ENCODE measurements around the gene CACNG4. TPM values are rescaled to one million over a fixed set of nuclear protein-coding genes. Genes with fewer than 3 reads are reported as not detected.

CACNG4 gene
- polyA plus RNA-seq, 2 of the 4 experiments (the other 2 are of a cell fraction) = 6.2 to 10.2 TPM

- POLR2A ChIA-PET = no interaction called here
- ATAC-seq = no peak
- Histone ChIP-seq H3K4me2 (no peak overlapping the region), H3K27ac (no peak overlapping the region), H3K9me3 (no peaks in the 10 kb centered on the region), H3K4me3 (no peak overlapping the region), H3K4me1 (peaks cover 15% of the 10 kb centered on the region)
- FAIRE-seq = no peak
- DNase-seq (ENCODE audit: low read depth in 1 of 2, low spot score in 1 of 2) = no peak
- CTCF ChIA-PET = interaction anchor here (1.2 to 1.4 kb wide), 2 partner anchors 10 to 35 kb away, joined by 3 to 4 read pairs; no protein-coding TSS in a partner anchor
- TF ChIP-seq, protein P1, sequence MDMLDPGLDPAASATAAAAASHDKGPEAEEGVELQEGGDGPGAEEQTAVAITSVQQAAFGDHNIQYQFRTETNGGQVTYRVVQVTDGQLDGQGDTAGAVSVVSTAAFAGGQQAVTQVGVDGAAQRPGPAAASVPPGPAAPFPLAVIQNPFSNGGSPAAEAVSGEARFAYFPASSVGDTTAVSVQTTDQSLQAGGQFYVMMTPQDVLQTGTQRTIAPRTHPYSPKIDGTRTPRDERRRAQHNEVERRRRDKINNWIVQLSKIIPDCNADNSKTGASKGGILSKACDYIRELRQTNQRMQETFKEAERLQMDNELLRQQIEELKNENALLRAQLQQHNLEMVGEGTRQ (IDR thresholded peaks at IDR 0.05) = no peak
- TF ChIP-seq ZFP36 (IDR thresholded peaks at IDR 0.05; ENCODE audit: borderline replicate concordance, partially characterized antibody) = peak; percentile 15
- 83% methylated on average over 8 of the region's 8 CpGs for WGBS (ENCODE audit: missing lambda C conversion rate)
These were observed 7.2 kb upstream of the CACNG4 start for GRCh38 chr17:66957343-66957742.

DNA sequence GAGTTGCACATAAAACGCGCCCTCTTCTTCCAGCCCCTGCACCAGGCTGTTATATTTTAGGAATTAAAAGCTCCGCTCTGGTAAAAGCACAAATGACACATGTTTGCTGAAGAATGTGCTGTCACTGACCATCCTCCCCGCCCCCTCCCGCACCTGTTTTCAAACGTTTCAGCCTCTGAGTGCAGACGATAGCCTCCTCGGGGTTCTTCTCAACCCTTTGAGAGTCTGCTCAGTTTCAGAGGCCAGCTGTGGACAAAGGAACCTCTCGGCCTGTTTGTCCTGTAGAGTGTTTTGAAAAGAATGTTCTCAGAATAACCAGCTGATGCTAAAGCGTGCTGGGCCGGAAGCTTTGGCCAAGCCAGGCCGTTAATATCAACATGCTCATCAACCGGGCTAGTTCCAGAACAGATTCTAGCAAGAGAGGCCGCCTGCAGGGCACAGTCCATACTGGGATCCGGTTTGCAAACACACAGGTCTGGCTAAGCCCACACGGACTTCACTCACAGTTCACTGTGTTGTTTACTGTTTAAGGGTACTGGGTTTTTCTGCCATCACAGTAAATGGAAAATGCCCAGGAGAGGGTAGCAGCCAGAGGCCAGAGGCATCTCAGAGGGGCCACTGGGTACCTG is 6.4 kb upstream of the CACNG4 start:
- POLR2A ChIA-PET = no interaction called here
- 0 out of 6 replicates have a peak, but pooled peaks of 1 of the 2 experiments have one; percentile 15 for ATAC-seq

DNA sequence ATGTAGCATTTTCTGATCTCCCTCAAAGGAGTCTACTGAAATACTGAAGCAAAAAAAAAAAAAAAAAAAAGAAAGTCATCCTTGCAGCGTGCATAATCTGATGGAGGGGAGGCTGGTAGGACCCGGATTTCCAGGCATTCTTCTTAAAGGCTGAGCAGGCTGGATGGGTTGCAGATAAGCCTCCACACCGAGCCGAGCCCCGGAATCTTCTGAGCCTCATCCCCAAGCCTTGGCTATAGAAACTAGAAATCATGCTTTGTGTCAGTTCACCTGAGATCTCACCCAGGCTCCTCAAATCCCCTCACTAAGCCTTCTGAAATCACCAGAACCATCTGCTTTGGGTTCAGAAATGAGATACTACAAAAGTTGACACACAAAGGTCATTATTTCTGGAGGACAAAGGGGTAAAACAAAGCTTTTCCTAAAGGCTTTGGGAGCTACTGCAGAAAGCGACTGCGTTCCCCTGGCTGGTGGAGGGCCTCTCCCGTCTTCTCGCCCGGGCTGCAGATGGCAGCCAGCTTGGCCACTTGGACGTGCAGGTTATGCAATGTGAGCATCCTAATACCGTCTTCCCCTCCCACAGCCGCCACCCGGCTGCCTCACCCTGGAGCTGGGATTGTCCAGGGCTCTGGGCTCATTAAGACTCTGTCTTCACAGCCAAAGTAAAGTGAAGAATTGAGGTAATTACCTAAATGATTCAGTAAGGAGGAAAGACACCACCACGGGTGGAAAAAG is 4.7 kb upstream of the CACNG4 start:
- 70% methylated on average over 15 of the region's 15 CpGs for WGBS (ENCODE audit: missing lambda C conversion rate)
- H3K4me2 ChIP-seq = no peak overlapping the region
- no peak overlapping the region for H3K27ac ChIP-seq
- no peak for TF ChIP-seq HOXB5 (CRISPR knock-in tag; IDR thresholded peaks at IDR 0.05)
- TF ChIP-seq ELK1 (IDR thresholded peaks at IDR 0.05; ENCODE audit: low read depth, low read length) = no peak
- no peak for TF ChIP-seq HEYL (CRISPR knock-in tag; IDR thresholded peaks at IDR 0.05)
- no peak for TF ChIP-seq EHF (CRISPR knock-in tag; IDR thresholded peaks at IDR 0.05)
- FAIRE-seq = no peak
- DNase-seq (ENCODE audit: low read depth in 1 of 2, low spot score in 1 of 2) = no peak
- POLR2A ChIA-PET = no interaction called here
- no peaks in the 10 kb centered on the region for H3K9me3 ChIP-seq
- CTCF ChIA-PET = interaction anchor here (0.7 to 1.7 kb wide), 7 partner anchors 7 to 46 kb away, joined by 3 to 5 read pairs (median 4); no protein-coding TSS in a partner anchor
- no peaks in the 10 kb centered on the region for H3K4me1 ChIP-seq
- ATAC-seq = no peak
- no peak overlapping the region for H3K4me3 ChIP-seq

More for the DNA sequence above, 6.4 kb upstream of the CACNG4 start:
- no peak for FAIRE-seq
- H3K27ac ChIP-seq = peak overlapping the region in 1 of 2 experiments; percentile 22; a peak in 2 of 6 replicates
- no peak for DNase-seq (ENCODE audit: low read depth in 1 of 2, low spot score in 1 of 2)
- 70% methylated on average over 16 of the region's 16 CpGs for WGBS (ENCODE audit: missing lambda C conversion rate)
- no peak overlapping the region for H3K4me2 ChIP-seq
- no peak overlapping the region for H3K4me3 ChIP-seq
- no peak for TF ChIP-seq POLR2AphosphoS2 (conservative IDR thresholded peaks at IDR 0.05; ENCODE audit: low read length)
- H3K4me1 ChIP-seq = peaks cover 8% of the 10 kb centered on the region
- H3K9me3 ChIP-seq = no peaks in the 10 kb centered on the region
- CTCF ChIA-PET = interaction anchor here (1.0 to 1.2 kb wide), 4 partner anchors 10 to 200 kb away, joined by 3 read pairs; no protein-coding TSS in a partner anchor

DNA sequence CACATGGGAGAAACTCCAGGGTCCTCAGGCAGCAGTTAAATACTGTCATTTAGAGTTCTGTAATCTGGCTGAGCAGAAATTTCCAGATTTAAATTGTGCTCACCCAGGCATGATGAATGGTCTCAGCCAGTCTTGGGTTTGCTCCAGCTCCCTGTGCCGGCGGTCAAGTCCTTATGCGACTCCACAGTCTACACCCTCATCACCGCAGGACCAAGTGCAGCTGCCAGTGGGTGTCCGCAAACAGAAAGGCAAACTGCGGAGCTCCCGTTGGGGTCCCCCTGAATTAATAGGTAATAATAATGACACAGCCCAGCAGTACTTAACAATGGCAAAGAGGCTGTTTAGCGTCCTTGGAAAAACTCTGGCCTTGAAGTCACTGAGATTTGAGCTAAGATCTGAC is 3.9 kb upstream of the CACNG4 start:
- no peak for DNase-seq (ENCODE audit: low read depth in 1 of 2, low spot score in 1 of 2)
- FAIRE-seq = no peak

More for the DNA sequence above, 3.9 kb upstream of the CACNG4 start:
- TF ChIP-seq ZNF302 (CRISPR knock-in tag; IDR thresholded peaks at IDR 0.05) (no peak), RCOR1 (IDR thresholded peaks at IDR 0.05; ENCODE audit: low read depth, low read length) (no peak), CEBPB (IDR thresholded peaks at IDR 0.05) (no peak), CBX8 (IDR thresholded peaks at IDR 0.05) (no peak), FOSL2 (IDR thresholded peaks at IDR 0.05) (no peak), FOSL2 (CRISPR knock-in tag; IDR thresholded peaks at IDR 0.05) (no peak), RAD21 (conservative IDR thresholded peaks at IDR 0.05 in 1 of 2, IDR thresholded peaks at IDR 0.05 in 1 of 2) (no peak), POLR2AphosphoS2 (conservative IDR thresholded peaks at IDR 0.05; ENCODE audit: low read length) (no peak), KDM1A (IDR thresholded peaks at IDR 0.05; ENCODE audit: low read depth) (no peak), JUNB (IDR thresholded peaks at IDR 0.05) (no peak), MYC (IDR thresholded peaks at IDR 0.05; ENCODE audit: borderline replicate concordance, low read length) (no peak), HEYL (CRISPR knock-in tag; IDR thresholded peaks at IDR 0.05) (no peak), EHMT2 (IDR thresholded peaks at IDR 0.05; ENCODE audit: low read depth) (no peak)
- TF ChIP-seq, protein P2, sequence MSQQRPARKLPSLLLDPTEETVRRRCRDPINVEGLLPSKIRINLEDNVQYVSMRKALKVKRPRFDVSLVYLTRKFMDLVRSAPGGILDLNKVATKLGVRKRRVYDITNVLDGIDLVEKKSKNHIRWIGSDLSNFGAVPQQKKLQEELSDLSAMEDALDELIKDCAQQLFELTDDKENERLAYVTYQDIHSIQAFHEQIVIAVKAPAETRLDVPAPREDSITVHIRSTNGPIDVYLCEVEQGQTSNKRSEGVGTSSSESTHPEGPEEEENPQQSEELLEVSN (IDR thresholded peaks at IDR 0.05; ENCODE audit: borderline replicate concordance, low read depth) = no peak
- TF ChIP-seq, protein P1 (IDR thresholded peaks at IDR 0.05) = no peak
- TF ChIP-seq, protein P3, sequence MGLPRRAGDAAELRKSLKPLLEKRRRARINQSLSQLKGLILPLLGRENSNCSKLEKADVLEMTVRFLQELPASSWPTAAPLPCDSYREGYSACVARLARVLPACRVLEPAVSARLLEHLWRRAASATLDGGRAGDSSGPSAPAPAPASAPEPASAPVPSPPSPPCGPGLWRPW (IDR thresholded peaks at IDR 0.05) = no peak
- ChIA-PET POLR2A (no interaction called here), CTCF (interaction anchor here (0.9 to 1.7 kb wide), 4 partner anchors 8 to 14 kb away, joined by 3 to 5 read pairs (median 4); no protein-coding TSS in a partner anchor)
- Histone ChIP-seq H3K27ac (no peak overlapping the region), H3K4me2 (no peak overlapping the region), H3K4me3 (no peak overlapping the region), H3K9me3 (no peaks in the 10 kb centered on the region), H3K4me1 (peaks cover under 1% of the 10 kb centered on the region; the same call in 1 of the 3 replicates)
- 83% methylated on average over 8 of the region's 8 CpGs for WGBS (ENCODE audit: missing lambda C conversion rate)
- ATAC-seq = no peak

All from A549 (cell line).